Right lobe of liver (tissue), 6 donors: Measurements from ENCODE around the gene PDSS1. TPM values are rescaled to one million over a fixed set of nuclear protein-coding genes. Genes with fewer than 3 reads are reported as not detected.

Experiments
- ATAC-seq, 4 donors: fragments of 200-7000 bp; cut with Tn5 transposase; one replicate each; pipeline ENCODE4 v1.9.1; 2020; ENCODE audit warnings: mild to moderate bottlenecking in 4 of 4, moderate library complexity in 4 of 4
- DNase-seq, 3 donors: peaks; one replicate each; pipeline ENCODE4 v3.0.0-alpha.2; 2020
- H3K27ac ChIP-seq, 3 donors: fragments of 200-600 bp; one replicate each; pipeline ENCODE4 v1.8.0; 2022
- H3K27me3 ChIP-seq, 2 donors: fragments of 200-600 bp; one replicate each; pipeline ENCODE4 v1.8.0; 2022
- H3K36me3 ChIP-seq, 4 donors: fragments of 200-600 bp; sonication (generic) in 1 of 4; one replicate each; pipeline versions ENCODE4 v1.5.1 to v1.8.0; 2017 to 2022; ENCODE audit warnings: control low read depth in 1 of 4
- H3K4me1 ChIP-seq, 4 donors: fragments of 200-600 bp; sonication (generic) in 1 of 4; one replicate each; pipeline versions ENCODE4 v1.5.1 to v1.8.0; 2017 to 2022; ENCODE audit warnings: control low read depth in 1 of 4
- H3K4me3 ChIP-seq, 3 donors: fragments of 200-600 bp; one replicate each; pipeline ENCODE4 v1.8.0; 2022
- H3K9me3 ChIP-seq, 4 donors: fragments of 200-600 bp; sonication (generic) in 1 of 4; one replicate each; pipeline versions ENCODE4 v1.5.1 to v1.8.0; 2017 to 2022; ENCODE audit warnings: control low read depth in 1 of 4
- POLR2A ChIP-seq: fragments of 450-650 bp; IDR thresholded peaks from one replicate; pipeline ENCODE4 v1.6.1; 2017; ENCODE audit warnings: antibody characterized with exemption, mild to moderate bottlenecking
- WGBS: methylation state at CpG from one replicate; pipeline ENCODE4 v1.1.6; 2018; ENCODE audit warnings: low coverage, low lambda C conversion rate; ENCODE audit not compliant: insufficient coverage; ENCODE audit errors: missing lambda C conversion rate; 5-methylcytosine and 5-hydroxymethylcytosine counted together
- intact Hi-C, 2 donors: fragments of 100-400 bp; cut with DNase I; formaldehyde crosslinking; loops; one replicate each; pipeline versions ENCODE4 v1.11.2 to v1.14.1; 2022
- total RNA-seq, 6 experiments: library from RNA; depleted of rRNA in 2 of 6; stranded (reverse); fragments of >200 nt in 2 of 6; fragmentation: NEBNext Ultra II Directional in 3 of 6; extraction: Animal tissue kit (Norgen Biotek cat#: 25700) in 3 of 6; gene quantifications; one replicate each; pipeline versions ENCODE4 v1.1.0 to v1.2.4, GENCODE V29; 2016 to 2023
- TF ChIP-seq, protein P1 (sequence below), 4 donors: fragments of 200-600 bp in 3 of 4; fragments of 450-650 bp in 1 of 4; IDR thresholded peaks; one replicate each; pipeline versions ENCODE4 v1.5.1 to v1.8.0; 2016 to 2022; ENCODE audit warnings: antibody characterized with exemption in 4 of 4, mild to moderate bottlenecking in 2 of 4
- donor health status: DM: no; HTN: yes; CAD: no.
- donor health status: DM: no; HTN: no; CAD: no.
- donor health status: DM: no; HTN: no; CAD: no.
- donor health status: DM: no; HTN: yes; CAD: no.
- donor health status: DM: no; HTN: yes; CAD: no.

Gene PDSS1
- total RNA-seq, 6 experiments from 2014 or later: 2.3 to 15.9 (median 4.1) TPM

DNA sequence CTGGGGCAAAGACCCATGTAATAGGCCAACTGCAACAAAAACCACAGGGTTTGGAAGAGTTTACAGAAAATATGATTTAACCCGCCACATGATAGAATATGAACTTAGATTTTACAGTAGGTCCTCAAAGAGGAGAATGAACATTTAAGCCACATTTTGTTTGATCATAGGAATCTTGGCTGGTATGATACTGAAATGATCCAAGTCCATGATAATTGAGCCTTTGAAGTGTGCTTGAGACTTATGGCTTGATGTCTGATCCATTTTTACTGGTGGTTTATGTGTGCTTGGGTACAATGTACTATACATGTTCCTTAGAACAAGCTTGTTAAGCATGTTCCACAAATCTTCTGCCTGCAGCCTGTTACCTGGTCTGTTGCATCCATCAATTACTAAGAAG is 41.8 kb upstream of the PDSS1 start:
- 100% methylated on average over 1 of the region's 1 CpG for whole genome bisulfite sequencing
- Histone ChIP-seq H3K36me3 (no peaks in the 10 kb centered on the region), H3K4me3 (no peak overlapping the region), H3K9me3 (no peaks in the 10 kb centered on the region), H3K27ac (no peak overlapping the region), H3K27me3 (no peaks in the 10 kb centered on the region), H3K4me1 (no peaks in the 10 kb centered on the region)
- no peak for TF ChIP-seq POLR2A
- TF ChIP-seq, protein P1, sequence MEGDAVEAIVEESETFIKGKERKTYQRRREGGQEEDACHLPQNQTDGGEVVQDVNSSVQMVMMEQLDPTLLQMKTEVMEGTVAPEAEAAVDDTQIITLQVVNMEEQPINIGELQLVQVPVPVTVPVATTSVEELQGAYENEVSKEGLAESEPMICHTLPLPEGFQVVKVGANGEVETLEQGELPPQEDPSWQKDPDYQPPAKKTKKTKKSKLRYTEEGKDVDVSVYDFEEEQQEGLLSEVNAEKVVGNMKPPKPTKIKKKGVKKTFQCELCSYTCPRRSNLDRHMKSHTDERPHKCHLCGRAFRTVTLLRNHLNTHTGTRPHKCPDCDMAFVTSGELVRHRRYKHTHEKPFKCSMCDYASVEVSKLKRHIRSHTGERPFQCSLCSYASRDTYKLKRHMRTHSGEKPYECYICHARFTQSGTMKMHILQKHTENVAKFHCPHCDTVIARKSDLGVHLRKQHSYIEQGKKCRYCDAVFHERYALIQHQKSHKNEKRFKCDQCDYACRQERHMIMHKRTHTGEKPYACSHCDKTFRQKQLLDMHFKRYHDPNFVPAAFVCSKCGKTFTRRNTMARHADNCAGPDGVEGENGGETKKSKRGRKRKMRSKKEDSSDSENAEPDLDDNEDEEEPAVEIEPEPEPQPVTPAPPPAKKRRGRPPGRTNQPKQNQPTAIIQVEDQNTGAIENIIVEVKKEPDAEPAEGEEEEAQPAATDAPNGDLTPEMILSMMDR (IDR thresholded peaks at IDR 0.05): no peak
- DNase-seq (no peak), ATAC-seq (no peak)
- intact Hi-C loops: no loop called here

GRCh38 chr10:26662864-26663263 is 34.6 kb upstream of the PDSS1 start:
- no peak for TF ChIP-seq POLR2A
- TF ChIP-seq, protein P1 (IDR thresholded peaks at IDR 0.05): no peak
- no peak for ATAC-seq
- H3K36me3 ChIP-seq: no peaks in the 10 kb centered on the region
- no peaks in the 10 kb centered on the region for H3K4me1 ChIP-seq
- intact Hi-C loops: no loop called here
- 66% methylated on average over 2 of the region's 2 CpGs for WGBS
- no peak for DNase-seq
- H3K4me3 ChIP-seq: no peak overlapping the region
- H3K27ac ChIP-seq: no peak overlapping the region
- H3K9me3 ChIP-seq: no peaks in the 10 kb centered on the region
- H3K27me3 ChIP-seq: no peaks in the 10 kb centered on the region

DNA sequence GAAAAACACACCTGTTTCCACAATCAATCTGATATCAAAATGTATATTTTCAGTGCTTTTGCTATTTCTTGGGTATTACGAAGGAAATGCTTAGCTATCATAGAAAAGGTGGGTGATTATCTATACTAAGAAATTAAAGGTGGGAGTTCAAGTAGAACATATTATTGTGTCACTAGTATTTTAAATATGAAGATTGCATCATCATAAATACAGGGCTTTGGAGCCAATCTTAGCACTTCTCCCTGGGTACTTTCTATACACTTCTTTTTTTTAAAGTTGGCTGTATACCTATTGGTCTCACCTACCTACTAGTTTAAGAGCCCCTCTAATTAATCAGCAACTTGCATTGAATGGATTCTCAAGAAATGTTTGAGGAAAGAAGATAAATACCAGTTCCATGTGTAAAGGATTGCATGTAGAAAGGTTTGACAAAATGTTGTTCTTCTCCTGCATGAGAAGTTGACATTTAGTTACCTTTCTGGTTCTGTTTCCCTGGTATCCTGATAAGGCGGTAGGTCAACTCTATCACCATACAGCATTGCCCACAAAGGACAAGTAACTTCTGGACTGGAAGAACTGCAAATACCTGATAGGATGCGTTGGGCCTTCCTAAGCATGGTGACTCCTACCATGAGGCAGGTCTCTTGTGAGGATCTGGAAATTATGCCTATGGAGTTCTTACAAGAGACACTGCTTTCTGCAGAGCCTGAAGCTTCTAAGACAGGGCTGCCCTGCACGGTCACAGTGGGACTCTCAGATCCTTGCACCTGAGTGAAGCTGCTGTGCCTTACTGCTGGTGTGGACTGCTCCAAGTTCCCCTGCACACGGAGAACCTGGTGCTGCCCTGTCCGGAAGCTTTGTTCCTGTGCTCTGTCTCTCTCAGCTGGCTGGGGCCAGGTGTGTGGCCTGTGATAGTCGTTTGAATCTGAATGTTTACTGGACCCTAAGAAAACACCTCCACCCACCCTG is 32.1 kb upstream of the PDSS1 start:
- intact Hi-C loops: no loop called here
- WGBS: 82% methylated on average over 4 of the region's 7 CpGs
- Histone ChIP-seq H3K27me3 (no peaks in the 10 kb centered on the region), H3K9me3 (no peaks in the 10 kb centered on the region), H3K4me1 (no peaks in the 10 kb centered on the region), H3K36me3 (no peaks in the 10 kb centered on the region), H3K4me3 (no peak overlapping the region), H3K27ac (no peak overlapping the region)
- TF ChIP-seq, protein P1 (IDR thresholded peaks at IDR 0.05): no peak
- TF ChIP-seq POLR2A: no peak
- DNase-seq (no peak), ATAC-seq (no peak)

DNA sequence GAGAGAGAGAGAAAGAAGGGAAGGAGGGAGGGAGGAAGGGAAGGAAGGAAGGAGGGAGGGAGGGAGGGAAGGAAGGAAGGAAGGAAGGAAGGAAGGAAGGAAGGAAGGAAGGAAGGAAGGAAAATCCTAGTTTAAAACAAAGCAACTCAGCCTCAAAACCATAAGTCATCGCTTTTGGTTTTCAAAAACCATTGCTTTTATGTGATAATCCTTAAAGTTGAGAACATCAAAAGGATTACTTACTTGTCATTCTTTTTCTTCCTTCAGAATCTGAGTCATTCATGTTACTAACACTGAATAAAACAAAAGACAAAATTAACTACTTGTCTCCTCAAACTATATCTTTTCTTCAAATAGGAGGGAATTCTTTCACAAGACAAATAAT is 21.6 kb upstream of the PDSS1 start:
- ATAC-seq: no peak
- H3K4me3 ChIP-seq: no peak overlapping the region
- intact Hi-C loops: no loop called here
- H3K27me3 ChIP-seq: no peaks in the 10 kb centered on the region
- H3K27ac ChIP-seq: no peak overlapping the region
- no peaks in the 10 kb centered on the region for H3K9me3 ChIP-seq
- H3K36me3 ChIP-seq: no peaks in the 10 kb centered on the region
- 86% methylated on average over 1 of the region's 1 CpG for WGBS
- no peak for DNase-seq
- H3K4me1 ChIP-seq: no peaks in the 10 kb centered on the region
- TF ChIP-seq, protein P1 (IDR thresholded peaks at IDR 0.05): no peak
- no peak for TF ChIP-seq POLR2A
